ENCODE measurements around the gene TBC1D17. TPM values are rescaled to one million over a fixed set of nuclear protein-coding genes. Genes with fewer than 3 reads are reported as not detected.

The TBC1D17 gene
- total and polyA plus RNA-seq, 12 donors: 5.8 to 198 (median 51.4) TPM

GRCh38 chr19:49872245-49873128, 5.0 kb upstream of the TBC1D17 start:
- Histone ChIP-seq H3K4me1 (replicated peaks in 1 of 2) (peaks cover 33 to 51% of the 10 kb centered on the region in 2 donors), H3K27me3 (no peaks in the 10 kb centered on the region), H3K36me3 (replicated peaks in 1 of 2) (peaks cover 0 to 7% of the 10 kb centered on the region in 2 donors), H3K27ac (peak overlapping the region in 1 of 5 donors; percentile 94), H3K4me3 (no peak overlapping the region), H3K9me3 (replicated peaks in 1 of 3) (no peaks in the 10 kb centered on the region)
- no peak for TF ChIP-seq POLR2A (IDR thresholded peaks at IDR 0.05)
- no peak for TF ChIP-seq CTCF (IDR thresholded peaks at IDR 0.05)
- DNase-seq: peak in 1 of 7 donors; percentile 38
- 77 to 88% (median 83%) methylated on average over 16 to 27 of the region's 27 CpGs for WGBS, 4 donors
- intact Hi-C loops (cut with DNase I): no loop called here

DNA sequence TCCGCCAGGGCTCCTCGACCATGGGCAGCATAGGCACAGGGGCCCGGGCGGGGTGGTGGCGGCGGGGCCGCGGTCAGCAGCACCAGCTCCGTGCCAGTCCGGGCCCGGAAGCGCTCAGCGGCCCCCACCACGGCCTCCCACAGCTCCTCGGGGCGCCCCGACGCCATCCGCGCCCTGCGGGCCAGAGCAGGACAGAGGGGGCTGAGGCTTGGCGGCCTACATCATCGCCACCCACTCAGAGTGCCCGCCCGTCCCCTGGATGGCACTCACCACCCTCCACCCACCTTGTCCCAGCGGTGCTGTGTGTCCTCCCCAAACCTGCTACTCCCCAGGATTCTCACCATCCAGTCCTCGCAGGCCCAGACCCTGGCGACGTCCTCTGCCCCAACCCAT, 4.4 kb upstream of the TBC1D17 start:
- Histone ChIP-seq H3K9me3 (replicated peaks in 1 of 3) (no peaks in the 10 kb centered on the region), H3K4me3 (no peak overlapping the region), H3K27me3 (no peaks in the 10 kb centered on the region), H3K4me1 (replicated peaks in 1 of 2) (peaks cover 30 to 45% of the 10 kb centered on the region in 2 donors), H3K36me3 (replicated peaks in 1 of 2) (peaks cover 0 to 7% of the 10 kb centered on the region in 2 donors), H3K27ac (no peak overlapping the region)
- intact Hi-C loops (cut with DNase I): no loop called here
- TF ChIP-seq CTCF (IDR thresholded peaks at IDR 0.05) (no peak), POLR2A (IDR thresholded peaks at IDR 0.05) (no peak)
- 80 to 94% (median 93%) methylated on average over 12 to 29 of the region's 29 CpGs for WGBS, 4 donors
- DNase-seq: peak in 2 of 7 donors; percentile 37 to 47

GRCh38 chr19:49873834-49874233, 3.7 kb upstream of the TBC1D17 start:
- no peak for TF ChIP-seq POLR2A (IDR thresholded peaks at IDR 0.05)
- no peak for TF ChIP-seq CTCF (IDR thresholded peaks at IDR 0.05)
- intact Hi-C loops (cut with DNase I): no loop called here
- H3K4me1 ChIP-seq (replicated peaks in 1 of 2): peaks cover 30 to 45% of the 10 kb centered on the region in 2 donors
- peak in 1 of 7 donors; percentile 28 for DNase-seq
- 70 to 78% (median 72%) methylated on average over 10 of the region's 10 CpGs for WGBS, 4 donors
- no peak overlapping the region for H3K4me3 ChIP-seq
- H3K9me3 ChIP-seq (replicated peaks in 1 of 3): no peaks in the 10 kb centered on the region
- H3K36me3 ChIP-seq (replicated peaks in 1 of 2): peaks cover 0 to 8% of the 10 kb centered on the region in 2 donors
- H3K27me3 ChIP-seq: no peaks in the 10 kb centered on the region
- peak overlapping the region in 2 of 5 donors; percentile 16 to 17 for H3K27ac ChIP-seq

- H3K4me3 ChIP-seq: no peak overlapping the region
- peaks cover 27 to 43% of the 10 kb centered on the region in 2 donors for H3K4me1 ChIP-seq (replicated peaks in 1 of 2)
- H3K36me3 ChIP-seq (replicated peaks in 1 of 2): peaks cover 0 to 16% of the 10 kb centered on the region in 2 donors
- WGBS, 4 donors: 86 to 93% (median 86%) methylated on average over 8 to 11 of the region's 11 CpGs
- H3K9me3 ChIP-seq (replicated peaks in 1 of 3): no peaks in the 10 kb centered on the region
- intact Hi-C loops (cut with DNase I): no loop called here
- peak overlapping the region in 2 of 5 donors; percentile 17 to 99 for H3K27ac ChIP-seq
- DNase-seq: no peak
- no peaks in the 10 kb centered on the region for H3K27me3 ChIP-seq
- no peak for TF ChIP-seq POLR2A (IDR thresholded peaks at IDR 0.05)
Measured at GRCh38 chr19:49874503-49875157, 2.9 kb upstream of the TBC1D17 start.

Data from adrenal gland (tissue), 12 donors.